HG02610 (cell line): Measurements from ENCODE around the gene DYNLT2B.
A peak's percentile ranks its signal among the peaks of the same experiment; 100 is the strongest.
"Not testable (repeated sequence)": the region's sequence is repeated elsewhere in the genome, so short reads cannot be mapped to it uniquely, and the experiment has no call there.

ENCODE experiments used
- ATAC-seq: cut with Tn5 transposase; IDR thresholded peaks from one replicate; pipeline ENCODE4 v1.9.1; 2021; ENCODE audit warnings: mild to moderate bottlenecking, moderate library complexity; ENCODE audit not compliant: unreplicated experiment

Gene DYNLT2B

GRCh38 chr3:196317687-196318467, at the start of gene DYNLT2B:
Gene DYNLT2B (minus strand): TSS chr3:196318240. CDS start chr3:196318152, 88 bp downstream.
- ATAC-seq, result peak; percentile 87

GRCh38 chr3:196365736-196366135, 47.7 kb upstream of the DYNLT2B start:
- no peak for ATAC-seq

GRCh38 chr3:196360586-196360985, 42.5 kb upstream of the DYNLT2B start:
- no peak for ATAC-seq

GRCh38 chr3:196358540-196358939, 40.5 kb upstream of the DYNLT2B start:
- ATAC-seq, result not testable (repeated sequence)

GRCh38 chr3:196357905-196358304, 39.9 kb upstream of the DYNLT2B start:
- no peak for ATAC-seq

- no peak for ATAC-seq
Measured at GRCh38 chr3:196356556-196356955, 38.5 kb upstream of the DYNLT2B start.

GRCh38 chr3:196355668-196356067, 37.6 kb upstream of the DYNLT2B start:
- no peak for ATAC-seq

GRCh38 chr3:196354132-196354531, 36.1 kb upstream of the DYNLT2B start:
- ATAC-seq, result no peak

- no peak for ATAC-seq
Measured at GRCh38 chr3:196351541-196351940, 33.5 kb upstream of the DYNLT2B start.

GRCh38 chr3:196350067-196350466, 32.0 kb upstream of the DYNLT2B start:
- no peak for ATAC-seq

GRCh38 chr3:196348698-196349097, 30.7 kb upstream of the DYNLT2B start:
- ATAC-seq, result no peak

GRCh38 chr3:196344663-196345062, 26.6 kb upstream of the DYNLT2B start:
- ATAC-seq, result no peak

GRCh38 chr3:196343917-196344316, 25.9 kb upstream of the DYNLT2B start:
- not testable (repeated sequence) for ATAC-seq

- no peak for ATAC-seq
Measured at GRCh38 chr3:196341137-196341536, 23.1 kb upstream of the DYNLT2B start.

GRCh38 chr3:196340466-196340865, 22.4 kb upstream of the DYNLT2B start:
- ATAC-seq, result no peak

- ATAC-seq, result no peak
Measured at GRCh38 chr3:196339493-196340254, 21.6 kb upstream of the DYNLT2B start.

- no peak for ATAC-seq
Measured at GRCh38 chr3:196339044-196339443, 21.0 kb upstream of the DYNLT2B start.

GRCh38 chr3:196336319-196337145, 18.5 kb upstream of the DYNLT2B start:
- ATAC-seq, result no peak

GRCh38 chr3:196335503-196335948, 17.5 kb upstream of the DYNLT2B start:
- no peak for ATAC-seq

- ATAC-seq, result no peak
Measured at GRCh38 chr3:196334982-196335381, 16.9 kb upstream of the DYNLT2B start.

- ATAC-seq, result no peak
Measured at GRCh38 chr3:196332168-196332567, 14.1 kb upstream of the DYNLT2B start.
